GM12878 (cell line): ENCODE results near the gene MACROD2. TPM values are rescaled to one million over a fixed set of nuclear protein-coding genes. Genes with fewer than 3 reads are reported as not detected.

ENCODE experiments used
- ATAC-seq: fragments of 200-7000 bp; cut with Tn5 transposase; 3 replicates; pipeline ENCODE4 v1.9.1; 2020; ENCODE audit warnings: mild to moderate bottlenecking, moderate library complexity
- BruUV-seq: library from RNA; stranded (reverse); fragments of 400-500 nt; replicated peaks from 2 replicates; lab custom pipeline; 2021; lab: Mats Ljungman, UMichigan
- CTCF ChIA-PET: fragments of 300-600 bp; sonication (Branson Sonifier 250); formaldehyde crosslinking; extraction: SDS; loops from one replicate; lab custom pipeline; 2021; ENCODE audit warnings: inconsistent platforms; lab: Yijun Ruan, JAX
- POLR2A ChIA-PET: fragments of 350-600 bp; formaldehyde crosslinking; extraction: SDS; loops from one replicate; lab custom pipeline; 2021; ENCODE audit warnings: inconsistent platforms; lab: Charles Lee
- RAD21 ChIA-PET: fragments of 300-600 bp; sonication (Branson Sonifier 250); formaldehyde crosslinking; loops from one replicate; lab custom pipeline; 2023; ENCODE audit warnings: antibody characterized with exemption; ENCODE audit not compliant: unreplicated experiment; lab: Charles Lee
- SMC1A ChIA-PET: fragments of 300-600 bp; sonication (Branson Sonifier 250); formaldehyde crosslinking; loops from one replicate; lab custom pipeline; 2023; ENCODE audit not compliant: unreplicated experiment, uncharacterized antibody; lab: Charles Lee
- DNase-seq: peaks from one replicate; pipeline ENCODE4 v3.0.0-alpha.2; 2011; ENCODE audit warnings: low read depth, low spot score
- FAIRE-seq: peaks from 3 replicates; lab custom pipeline; 2011; peaks lifted over from hg19 to GRCh38; lab: Jason Lieb, UNC
- H2AFZ ChIP-seq: 2 replicates; pipeline ENCODE4 v1.6.0; 2011; ENCODE audit warnings: low read depth, low read length, control low read depth; ENCODE audit not compliant: control insufficient read depth
- H3K27ac ChIP-seq: 2 replicates; pipeline ENCODE4 v1.5.1; 2011; ENCODE audit warnings: control low read depth; ENCODE audit not compliant: control insufficient read depth, insufficient read depth
- H3K27me3 ChIP-seq, 2 experiments: replicated peaks in 1 of 2; 2 replicates each; pipeline versions ENCODE4 v1.6.0 to v1.6.1; 2011; ENCODE audit warnings: low read length in 1 of 2; ENCODE audit not compliant: control insufficient read depth in 2 of 2, insufficient read depth in 2 of 2
- H3K36me3 ChIP-seq, 2 experiments: 2 replicates each; pipeline ENCODE4 v1.5.1; 2011; ENCODE audit warnings: low read length in 1 of 2; ENCODE audit not compliant: control insufficient read depth in 2 of 2, insufficient read depth in 2 of 2
- H3K4me1 ChIP-seq: 2 replicates; pipeline ENCODE4 v1.6.1; 2011; ENCODE audit warnings: mild to moderate bottlenecking, low read length, moderate library complexity, mixed read lengths; ENCODE audit not compliant: control insufficient read depth, insufficient read depth
- H3K4me2 ChIP-seq: 2 replicates; pipeline ENCODE4 v1.6.0; 2011; ENCODE audit warnings: control low read depth; ENCODE audit not compliant: control insufficient read depth, insufficient read depth
- H3K4me3 ChIP-seq: fragments of 200-600 bp; sonication (generic); 2 replicates; pipeline ENCODE4 v1.5.1; 2016
- H3K79me2 ChIP-seq: 2 replicates; pipeline ENCODE4 v1.6.0; 2011; ENCODE audit warnings: low read length; ENCODE audit not compliant: control insufficient read depth, insufficient read depth
- H3K9ac ChIP-seq: 2 replicates; pipeline ENCODE4 v1.8.0; 2011; ENCODE audit warnings: low read length, control low read depth, mixed read lengths; ENCODE audit not compliant: control insufficient read depth, insufficient read depth
- H3K9me3 ChIP-seq: replicated peaks from 3 replicates; pipeline ENCODE4 v1.5.1; 2011; ENCODE audit warnings: mild to moderate bottlenecking, low read length; ENCODE audit not compliant: control insufficient read depth, insufficient read depth
- H4K20me1 ChIP-seq: 2 replicates; pipeline ENCODE4 v1.6.0; 2011; ENCODE audit not compliant: control insufficient read depth, insufficient read depth
- ATF7 ChIP-seq: fragments of 450-650 bp; IDR thresholded peaks from 2 replicates; pipeline ENCODE4 v1.6.1; 2016; ENCODE audit warnings: low read depth, mild to moderate bottlenecking
- BCL11A ChIP-seq: IDR thresholded peaks from 2 replicates; pipeline ENCODE4 v1.6.1; 2011; ENCODE audit warnings: low read depth, low read length
- CBX3 ChIP-seq: fragments of 200-600 bp; sonication (generic); IDR thresholded peaks from 2 replicates; pipeline ENCODE4 v1.6.1; 2016; ENCODE audit warnings: low read depth, borderline replicate concordance
- EGR1 ChIP-seq, 2 experiments: IDR thresholded peaks; 1 replicate in 1 of 2; 2 replicates in 1 of 2; pipeline ENCODE4 v1.6.1; 2011 to 2012; ENCODE audit warnings: low read depth in 2 of 2, low read length in 2 of 2, borderline replicate concordance in 1 of 2, mild to moderate bottlenecking in 1 of 2, moderate library complexity in 1 of 2
- EP300 ChIP-seq, 2 experiments: fragments of 150-350 bp in 1 of 2; IDR thresholded peaks; 2 replicates each; pipeline ENCODE4 v1.6.1; 2011 to 2012; ENCODE audit warnings: low read depth in 2 of 2, low read length in 2 of 2, borderline replicate concordance in 1 of 2, improper control_type of control experiment in 1 of 2, inconsistent platforms in 1 of 2; ENCODE audit not compliant: control insufficient read depth in 1 of 2
- KLF5 ChIP-seq: fragments of 450-650 bp; IDR thresholded peaks from 2 replicates; pipeline ENCODE4 v1.6.1; 2014; ENCODE audit warnings: mild to moderate bottlenecking; ENCODE audit not compliant: partially characterized antibody
- RAD51 ChIP-seq: fragments of 450-650 bp; IDR thresholded peaks from 2 replicates; pipeline ENCODE4 v1.6.1; 2016; ENCODE audit warnings: moderate library complexity, mild to moderate bottlenecking, inconsistent platforms
- RFX5 ChIP-seq: IDR thresholded peaks from 2 replicates; pipeline ENCODE4 v1.6.1; 2011; ENCODE audit warnings: low read depth, low read length, improper control_type of control experiment
- STAT3 ChIP-seq: IDR thresholded peaks from 2 replicates; pipeline ENCODE4 v1.6.1; 2011; ENCODE audit warnings: low read depth, low read length, improper control_type of control experiment
- SUZ12 ChIP-seq: fragments of 200-600 bp; sonication (generic); IDR thresholded peaks from one replicate; pipeline ENCODE4 v1.6.1; 2018; ENCODE audit warnings: antibody characterized with exemption, mild to moderate bottlenecking; ENCODE audit not compliant: unreplicated experiment
- TAF1 ChIP-seq: IDR thresholded peaks from 2 replicates; pipeline ENCODE4 v1.6.1; 2011; ENCODE audit warnings: mild to moderate bottlenecking, low read depth, low read length, borderline replicate concordance
- TCF7 ChIP-seq: IDR thresholded peaks from 2 replicates; pipeline ENCODE4 v1.6.1; 2014; ENCODE audit warnings: antibody characterized with exemption, borderline replicate concordance
- ZSCAN29 ChIP-seq: fragments of 450-650 bp; IDR thresholded peaks from 2 replicates; pipeline ENCODE4 v1.6.1; 2017; ENCODE audit warnings: mild to moderate bottlenecking, moderate library complexity
- WGBS: methylation state at CpG from one replicate; pipeline ENCODE4 v1.1.6; 2016; ENCODE audit warnings: low lambda C conversion rate; ENCODE audit not compliant: insufficient replicate concordance, insufficient coverage; ENCODE audit errors: missing lambda C conversion rate; 5-methylcytosine and 5-hydroxymethylcytosine counted together
- in situ Hi-C: fragments of 300-500 bp; cut with MboI; formaldehyde crosslinking; loops from 9 replicates; pipeline ENCODE4 v1.14.3; 2018; ENCODE audit warnings: mixed read lengths
- intact Hi-C: fragments of 100-400 bp; cut with micrococcal nuclease; formaldehyde crosslinking; loops from one replicate; pipeline ENCODE4 v1.14.2; 2022; ENCODE audit not compliant: unreplicated experiment
- polyA plus RNA-seq, 11 experiments: library from polyadenylated mRNA; depleted of rRNA in 4 of 11; unstranded in 6 of 11; stranded (reverse) in 5 of 11; fragments of >200 nt; fragmentation: Nextera tagmentation in 4 of 11; fragmentation: Illumina TruSeq in 1 of 11; extraction: Ambion mirVana in 4 of 11; extraction: Trizol in 1 of 11; gene quantifications; 1 replicate in 1 of 11; 2 replicates in 10 of 11; pipeline versions ENCODE4 v1.2.1 to v1.2.3, GENCODE V29; 2011 to 2016; ENCODE audit warnings: inconsistent platforms in 2 of 11, missing spikeins in 2 of 11, low read depth in 1 of 11
- total RNA-seq, 4 experiments: library from RNA; depleted of rRNA in 3 of 4; stranded (reverse); fragments of >200 nt in 3 of 4; fragmentation: Illumina TruSeq in 1 of 4; extraction: Trizol in 1 of 4; gene quantifications; 2 replicates each; pipeline versions ENCODE4 v1.2.1 to v1.2.3, GENCODE V29; 2013 to 2021
- TF ChIP-seq, protein P1 (sequence below): fragments of 450-650 bp; IDR thresholded peaks from 2 replicates; pipeline ENCODE4 v1.6.1; 2017; ENCODE audit warnings: low read depth, mild to moderate bottlenecking, moderate library complexity
- TF ChIP-seq, protein P2 (sequence below): IDR thresholded peaks from 2 replicates; pipeline ENCODE4 v1.6.1; 2011; ENCODE audit warnings: mild to moderate bottlenecking, low read depth, low read length, moderate library complexity; ENCODE audit not compliant: insufficient replicate concordance

MACROD2 gene
- total and polyA plus RNA-seq, 10 of the 15 experiments (the other 5 are each of a cell fraction or from before 2014, with no cell fraction given) = 1.1 to 21.5 (median 2.2) TPM

DNA sequence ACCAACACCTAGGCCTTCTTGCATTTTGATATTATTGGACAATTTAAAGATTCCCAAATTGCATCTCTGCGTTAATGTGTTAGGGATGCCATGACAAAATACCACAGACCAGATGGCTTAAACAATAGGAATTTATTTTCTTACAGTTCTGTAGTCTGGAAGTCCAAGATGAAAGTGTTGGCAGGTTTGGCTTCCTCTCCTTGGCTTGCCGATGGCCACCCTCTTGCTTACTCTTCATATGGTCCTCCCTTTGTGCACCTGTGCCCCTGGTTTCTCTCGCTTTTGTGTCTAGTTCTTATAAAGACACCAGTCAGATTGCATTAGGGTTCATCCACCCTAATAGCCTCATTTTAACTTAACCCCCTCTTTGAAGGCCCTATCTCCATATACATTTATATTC is 1184.5 kb downstream of the MACROD2 start:
- ChIA-PET CTCF (no interaction called here), RAD21 (no interaction called here), POLR2A (no interaction called here), SMC1A (interaction anchor here (0.6 kb wide), 1 partner anchor 16 kb away, joined by 3 read pairs; no protein-coding TSS in a partner anchor)
- no peak overlapping the region for H3K27ac ChIP-seq
- H3K4me2 ChIP-seq = no peak overlapping the region
- H3K4me3 ChIP-seq = no peak overlapping the region
- in situ Hi-C loops (no loop called here), intact Hi-C loops (no loop called here)
- 72% methylated on average over 3 of the region's 3 CpGs for WGBS
- no peaks in the 10 kb centered on the region for H3K36me3 ChIP-seq
- no peak for ATAC-seq
- H3K27me3 ChIP-seq = no peaks in the 10 kb centered on the region
- H3K9ac ChIP-seq = no peak overlapping the region
- DNase-seq = no peak
- no peaks in the 10 kb centered on the region for H3K4me1 ChIP-seq
- H3K79me2 ChIP-seq = no peaks in the 10 kb centered on the region
- TF ChIP-seq TCF7 (no peak), BCL11A (no peak), RAD51 (no peak), CBX3 (no peak), KLF5 (no peak), EGR1 (IDR thresholded peaks at IDR 0.05; ENCODE audit: borderline replicate concordance in 1 of 2, low read depth in 2 of 2, low read length in 2 of 2) (no peak), RFX5 (no peak), EP300 (IDR thresholded peaks at IDR 0.05; ENCODE audit: borderline replicate concordance in 1 of 2, control insufficient read depth in 1 of 2, low read depth in 2 of 2, low read length in 2 of 2) (no peak), ZSCAN29 (no peak), STAT3 (no peak), ATF7 (no peak), TAF1 (no peak), SUZ12 (no peak)
- TF ChIP-seq, protein P1, sequence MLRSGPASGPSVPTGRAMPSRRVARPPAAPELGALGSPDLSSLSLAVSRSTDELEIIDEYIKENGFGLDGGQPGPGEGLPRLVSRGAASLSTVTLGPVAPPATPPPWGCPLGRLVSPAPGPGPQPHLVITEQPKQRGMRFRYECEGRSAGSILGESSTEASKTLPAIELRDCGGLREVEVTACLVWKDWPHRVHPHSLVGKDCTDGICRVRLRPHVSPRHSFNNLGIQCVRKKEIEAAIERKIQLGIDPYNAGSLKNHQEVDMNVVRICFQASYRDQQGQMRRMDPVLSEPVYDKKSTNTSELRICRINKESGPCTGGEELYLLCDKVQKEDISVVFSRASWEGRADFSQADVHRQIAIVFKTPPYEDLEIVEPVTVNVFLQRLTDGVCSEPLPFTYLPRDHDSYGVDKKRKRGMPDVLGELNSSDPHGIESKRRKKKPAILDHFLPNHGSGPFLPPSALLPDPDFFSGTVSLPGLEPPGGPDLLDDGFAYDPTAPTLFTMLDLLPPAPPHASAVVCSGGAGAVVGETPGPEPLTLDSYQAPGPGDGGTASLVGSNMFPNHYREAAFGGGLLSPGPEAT = no peak
- TF ChIP-seq, protein P2, sequence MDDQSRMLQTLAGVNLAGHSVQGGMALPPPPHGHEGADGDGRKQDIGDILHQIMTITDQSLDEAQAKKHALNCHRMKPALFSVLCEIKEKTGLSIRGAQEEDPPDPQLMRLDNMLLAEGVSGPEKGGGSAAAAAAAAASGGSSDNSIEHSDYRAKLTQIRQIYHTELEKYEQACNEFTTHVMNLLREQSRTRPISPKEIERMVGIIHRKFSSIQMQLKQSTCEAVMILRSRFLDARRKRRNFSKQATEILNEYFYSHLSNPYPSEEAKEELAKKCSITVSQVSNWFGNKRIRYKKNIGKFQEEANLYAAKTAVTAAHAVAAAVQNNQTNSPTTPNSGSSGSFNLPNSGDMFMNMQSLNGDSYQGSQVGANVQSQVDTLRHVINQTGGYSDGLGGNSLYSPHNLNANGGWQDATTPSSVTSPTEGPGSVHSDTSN = no peak
- H3K9me3 ChIP-seq = peaks cover 9% of the 10 kb centered on the region; the same call in 2 of the 3 replicates
- FAIRE-seq = no peak
- no peak overlapping the region for H2AFZ ChIP-seq
- no peaks in the 10 kb centered on the region for H4K20me1 ChIP-seq
- BruUV-seq = no TSS peak
